ENCODE results near the gene FILIP1L. TPM values are rescaled to one million over a fixed set of nuclear protein-coding genes. Genes with fewer than 3 reads are reported as not detected.

Gene FILIP1L
- total RNA-seq, 1 experiment from 2014 or later, result 4.3 TPM

DNA sequence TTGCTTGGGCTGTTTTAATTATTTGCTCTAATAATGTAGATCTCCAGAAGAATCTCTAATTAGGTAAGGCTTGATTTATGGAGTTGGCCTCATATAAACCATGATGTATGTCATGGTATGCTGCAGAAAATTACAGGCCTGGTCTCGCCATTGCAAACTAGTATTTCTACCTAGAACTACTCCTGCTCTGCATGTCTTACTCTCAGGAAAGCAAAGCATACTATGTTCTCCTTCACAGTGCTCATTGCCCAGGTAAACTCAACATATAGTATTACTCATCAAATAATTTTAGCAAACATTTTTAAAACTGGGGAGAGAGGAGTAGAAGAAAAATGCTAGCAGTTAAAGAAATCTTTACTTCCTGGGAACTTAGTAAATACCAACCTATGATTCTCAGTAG is 90.7 kb downstream of the FILIP1L start:
- POLR2A ChIA-PET (ENCODE audit: low non-redundant PET), result no interaction called here
- H3K27ac ChIP-seq (ENCODE audit: low read depth, low read length, poor library complexity, severe bottlenecking), result no peak overlapping the region
- no peak overlapping the region for H3K4me3 ChIP-seq (ENCODE audit: low read depth, low read length, poor library complexity, severe bottlenecking)
- no peaks in the 10 kb centered on the region for H3K36me3 ChIP-seq (ENCODE audit: insufficient read depth, low read length, poor library complexity, severe bottlenecking)
- intact Hi-C loops (cut with micrococcal nuclease; ENCODE audit: unreplicated experiment), result no loop called here
- CTCF ChIA-PET, result no interaction called here
- no peaks in the 10 kb centered on the region for H3K27me3 ChIP-seq (replicated peaks; ENCODE audit: insufficient read depth, low read depth, low read length, poor library complexity)
- no peak for DNase-seq (ENCODE audit: low spot score)
- no peaks in the 10 kb centered on the region for H3K4me1 ChIP-seq (ENCODE audit: insufficient read depth, low read length, poor library complexity, severe bottlenecking)
- H3K9me3 ChIP-seq (ENCODE audit: low read depth, low read length, poor library complexity, severe bottlenecking), result no peaks in the 10 kb centered on the region
- no peak for TF ChIP-seq EZH2 (IDR thresholded peaks at IDR 0.05; ENCODE audit: borderline replicate concordance, low read depth, low read length, poor library complexity, severe bottlenecking)
- TF ChIP-seq, protein P1, sequence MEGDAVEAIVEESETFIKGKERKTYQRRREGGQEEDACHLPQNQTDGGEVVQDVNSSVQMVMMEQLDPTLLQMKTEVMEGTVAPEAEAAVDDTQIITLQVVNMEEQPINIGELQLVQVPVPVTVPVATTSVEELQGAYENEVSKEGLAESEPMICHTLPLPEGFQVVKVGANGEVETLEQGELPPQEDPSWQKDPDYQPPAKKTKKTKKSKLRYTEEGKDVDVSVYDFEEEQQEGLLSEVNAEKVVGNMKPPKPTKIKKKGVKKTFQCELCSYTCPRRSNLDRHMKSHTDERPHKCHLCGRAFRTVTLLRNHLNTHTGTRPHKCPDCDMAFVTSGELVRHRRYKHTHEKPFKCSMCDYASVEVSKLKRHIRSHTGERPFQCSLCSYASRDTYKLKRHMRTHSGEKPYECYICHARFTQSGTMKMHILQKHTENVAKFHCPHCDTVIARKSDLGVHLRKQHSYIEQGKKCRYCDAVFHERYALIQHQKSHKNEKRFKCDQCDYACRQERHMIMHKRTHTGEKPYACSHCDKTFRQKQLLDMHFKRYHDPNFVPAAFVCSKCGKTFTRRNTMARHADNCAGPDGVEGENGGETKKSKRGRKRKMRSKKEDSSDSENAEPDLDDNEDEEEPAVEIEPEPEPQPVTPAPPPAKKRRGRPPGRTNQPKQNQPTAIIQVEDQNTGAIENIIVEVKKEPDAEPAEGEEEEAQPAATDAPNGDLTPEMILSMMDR (conservative IDR thresholded peaks at IDR 0.05; ENCODE audit: low read depth, low read length), result no peak
- BruUV-seq (replicated peaks), result no TSS peak

DNA sequence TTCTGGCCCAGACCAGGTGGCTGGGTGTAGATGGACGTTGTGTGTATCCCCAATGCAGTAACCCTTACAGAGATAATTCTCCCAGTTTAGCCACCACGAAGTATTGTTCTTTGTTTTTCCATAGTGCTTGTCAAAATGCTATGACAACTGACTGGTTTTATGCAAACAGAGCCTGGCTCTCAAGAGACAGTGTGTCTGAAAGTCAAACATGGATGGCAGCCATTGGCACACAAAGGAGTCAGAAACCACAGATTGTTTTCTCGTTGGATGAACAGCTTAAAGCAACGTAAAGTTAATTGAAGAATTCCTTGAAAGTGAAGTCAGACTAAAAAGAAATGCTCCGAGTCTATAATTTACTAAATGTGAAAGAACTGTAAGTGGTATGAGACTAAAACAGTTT is 91.2 kb downstream of the FILIP1L start:
- Histone ChIP-seq H3K4me1 (ENCODE audit: insufficient read depth, low read length, poor library complexity, severe bottlenecking) (no peaks in the 10 kb centered on the region), H3K9me3 (ENCODE audit: low read depth, low read length, poor library complexity, severe bottlenecking) (no peaks in the 10 kb centered on the region), H3K4me3 (ENCODE audit: low read depth, low read length, poor library complexity, severe bottlenecking) (no peak overlapping the region), H3K27me3 (replicated peaks; ENCODE audit: insufficient read depth, low read depth, low read length, poor library complexity) (no peaks in the 10 kb centered on the region), H3K36me3 (ENCODE audit: insufficient read depth, low read length, poor library complexity, severe bottlenecking) (no peaks in the 10 kb centered on the region), H3K27ac (ENCODE audit: low read depth, low read length, poor library complexity, severe bottlenecking) (no peak overlapping the region)
- POLR2A ChIA-PET (ENCODE audit: low non-redundant PET), result no interaction called here
- intact Hi-C loops (cut with micrococcal nuclease; ENCODE audit: unreplicated experiment), result no loop called here
- peak; percentile 31 for DNase-seq (ENCODE audit: low spot score)
- CTCF ChIA-PET, result no interaction called here
- no TSS peak for BruUV-seq (replicated peaks)
- TF ChIP-seq EZH2 (IDR thresholded peaks at IDR 0.05; ENCODE audit: borderline replicate concordance, low read depth, low read length, poor library complexity, severe bottlenecking), result no peak
- TF ChIP-seq, protein P1 (conservative IDR thresholded peaks at IDR 0.05; ENCODE audit: low read depth, low read length), result no peak

DNA sequence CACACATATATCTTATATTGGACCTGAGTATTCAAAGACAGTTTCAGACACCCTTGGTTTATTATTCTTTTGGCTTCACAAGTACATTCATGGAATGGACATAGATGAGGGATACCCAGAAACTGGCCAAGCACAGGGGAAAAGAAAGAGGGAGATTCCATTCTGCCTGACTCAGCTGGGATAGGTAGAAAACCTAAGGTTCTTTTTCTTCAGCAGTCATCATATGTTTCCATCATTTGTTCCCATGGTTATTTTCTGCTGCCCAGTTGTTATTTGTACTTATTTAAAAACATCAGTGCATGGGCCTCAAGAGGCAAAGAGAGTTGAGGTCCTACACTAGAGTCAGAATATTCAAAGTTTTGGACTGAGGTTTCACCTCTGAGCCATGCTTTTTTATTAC is 91.8 kb downstream of the FILIP1L start:
- no peak overlapping the region for H3K27ac ChIP-seq (ENCODE audit: low read depth, low read length, poor library complexity, severe bottlenecking)
- ChIA-PET POLR2A (ENCODE audit: low non-redundant PET) (no interaction called here), CTCF (no interaction called here)
- BruUV-seq (replicated peaks), result no TSS peak
- H3K4me1 ChIP-seq (ENCODE audit: insufficient read depth, low read length, poor library complexity, severe bottlenecking), result no peaks in the 10 kb centered on the region
- no peaks in the 10 kb centered on the region for H3K27me3 ChIP-seq (replicated peaks; ENCODE audit: insufficient read depth, low read depth, low read length, poor library complexity)
- DNase-seq (ENCODE audit: low spot score), result no peak
- TF ChIP-seq, protein P1 (conservative IDR thresholded peaks at IDR 0.05; ENCODE audit: low read depth, low read length), result no peak
- TF ChIP-seq EZH2 (IDR thresholded peaks at IDR 0.05; ENCODE audit: borderline replicate concordance, low read depth, low read length, poor library complexity, severe bottlenecking), result no peak
- H3K36me3 ChIP-seq (ENCODE audit: insufficient read depth, low read length, poor library complexity, severe bottlenecking), result no peaks in the 10 kb centered on the region
- intact Hi-C loops (cut with micrococcal nuclease; ENCODE audit: unreplicated experiment), result no loop called here
- H3K9me3 ChIP-seq (ENCODE audit: low read depth, low read length, poor library complexity, severe bottlenecking), result no peaks in the 10 kb centered on the region
- no peak overlapping the region for H3K4me3 ChIP-seq (ENCODE audit: low read depth, low read length, poor library complexity, severe bottlenecking)
